GM10248 (cell line): ENCODE data around the gene ZNF516.

Source experiments
- CTCF ChIA-PET: fragments of 300-600 bp; sonication (Branson Sonifier 250); formaldehyde crosslinking; extraction: SDS; loops from one replicate; lab custom pipeline; 2021; ENCODE audit warnings: antibody characterized with exemption; lab: Yijun Ruan, JAX
- POLR2A ChIA-PET: fragments of 350-650 bp; sonication (Branson Sonifier 250); formaldehyde crosslinking; extraction: SDS; loops from one replicate; lab custom pipeline; 2020; ENCODE audit warnings: antibody characterized with exemption; lab: Yijun Ruan, JAX
- DNase-seq: peaks from one replicate; pipeline ENCODE4 v3.0.0; 2012; ENCODE audit errors: extremely low spot score
- TF ChIP-seq, protein P1 (sequence below): IDR thresholded peaks from 2 replicates; pipeline ENCODE4 v1.5.1; 2012; ENCODE audit warnings: mild to moderate bottlenecking, low read depth; ENCODE audit errors: extremely low read depth, missing control alignments, control extremely low read depth

Gene ZNF516

DNA sequence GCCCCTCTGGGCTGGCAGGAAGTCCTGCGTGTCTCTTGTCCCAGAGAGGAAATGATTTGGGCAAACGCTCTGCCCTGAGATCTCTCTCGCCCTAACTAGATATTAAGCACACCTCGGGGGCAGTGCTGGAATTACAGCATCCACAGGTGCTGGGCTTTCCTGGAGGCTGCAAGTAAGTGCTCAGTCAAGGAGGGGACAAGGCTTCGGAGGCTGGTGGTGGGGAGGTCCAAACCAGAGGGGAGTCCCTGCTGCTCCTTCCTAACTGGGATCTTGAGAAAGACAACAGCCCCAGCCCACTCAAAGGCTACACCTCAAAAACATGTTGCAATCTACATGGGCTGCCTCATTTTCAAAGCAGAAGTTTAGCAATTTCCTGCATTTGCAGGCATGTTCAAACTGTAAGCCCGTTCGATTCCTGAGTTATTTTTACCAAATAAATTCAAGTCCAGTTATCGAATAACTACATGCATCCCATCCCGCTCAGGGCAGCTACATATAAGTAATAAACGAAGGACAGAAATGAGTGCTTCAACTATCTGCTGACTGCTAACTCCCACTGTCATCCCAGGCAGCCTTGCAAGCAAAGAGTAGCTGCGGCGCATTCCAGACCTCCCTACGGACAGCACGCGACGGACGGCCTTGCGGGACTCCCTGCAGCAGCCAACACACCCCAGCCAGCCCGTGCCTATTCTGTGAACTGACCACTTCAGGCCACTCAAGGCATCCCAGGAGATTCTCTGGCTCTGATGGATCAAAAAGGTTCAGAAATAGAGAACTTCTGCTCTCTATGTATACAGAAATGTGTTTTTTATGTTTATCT is 27.5 kb downstream of the ZNF516 start:
- TF ChIP-seq, protein P1, sequence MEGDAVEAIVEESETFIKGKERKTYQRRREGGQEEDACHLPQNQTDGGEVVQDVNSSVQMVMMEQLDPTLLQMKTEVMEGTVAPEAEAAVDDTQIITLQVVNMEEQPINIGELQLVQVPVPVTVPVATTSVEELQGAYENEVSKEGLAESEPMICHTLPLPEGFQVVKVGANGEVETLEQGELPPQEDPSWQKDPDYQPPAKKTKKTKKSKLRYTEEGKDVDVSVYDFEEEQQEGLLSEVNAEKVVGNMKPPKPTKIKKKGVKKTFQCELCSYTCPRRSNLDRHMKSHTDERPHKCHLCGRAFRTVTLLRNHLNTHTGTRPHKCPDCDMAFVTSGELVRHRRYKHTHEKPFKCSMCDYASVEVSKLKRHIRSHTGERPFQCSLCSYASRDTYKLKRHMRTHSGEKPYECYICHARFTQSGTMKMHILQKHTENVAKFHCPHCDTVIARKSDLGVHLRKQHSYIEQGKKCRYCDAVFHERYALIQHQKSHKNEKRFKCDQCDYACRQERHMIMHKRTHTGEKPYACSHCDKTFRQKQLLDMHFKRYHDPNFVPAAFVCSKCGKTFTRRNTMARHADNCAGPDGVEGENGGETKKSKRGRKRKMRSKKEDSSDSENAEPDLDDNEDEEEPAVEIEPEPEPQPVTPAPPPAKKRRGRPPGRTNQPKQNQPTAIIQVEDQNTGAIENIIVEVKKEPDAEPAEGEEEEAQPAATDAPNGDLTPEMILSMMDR, result no peak
- ChIA-PET POLR2A (no interaction called here), CTCF (no interaction called here)
- DNase-seq, result no peak

- POLR2A ChIA-PET, result no interaction called here
- CTCF ChIA-PET, result no interaction called here
- no peak for DNase-seq
- TF ChIP-seq, protein P1, result no peak
Observed at GRCh38 chr18:76466410-76466991, 28.5 kb downstream of the ZNF516 start.

DNA sequence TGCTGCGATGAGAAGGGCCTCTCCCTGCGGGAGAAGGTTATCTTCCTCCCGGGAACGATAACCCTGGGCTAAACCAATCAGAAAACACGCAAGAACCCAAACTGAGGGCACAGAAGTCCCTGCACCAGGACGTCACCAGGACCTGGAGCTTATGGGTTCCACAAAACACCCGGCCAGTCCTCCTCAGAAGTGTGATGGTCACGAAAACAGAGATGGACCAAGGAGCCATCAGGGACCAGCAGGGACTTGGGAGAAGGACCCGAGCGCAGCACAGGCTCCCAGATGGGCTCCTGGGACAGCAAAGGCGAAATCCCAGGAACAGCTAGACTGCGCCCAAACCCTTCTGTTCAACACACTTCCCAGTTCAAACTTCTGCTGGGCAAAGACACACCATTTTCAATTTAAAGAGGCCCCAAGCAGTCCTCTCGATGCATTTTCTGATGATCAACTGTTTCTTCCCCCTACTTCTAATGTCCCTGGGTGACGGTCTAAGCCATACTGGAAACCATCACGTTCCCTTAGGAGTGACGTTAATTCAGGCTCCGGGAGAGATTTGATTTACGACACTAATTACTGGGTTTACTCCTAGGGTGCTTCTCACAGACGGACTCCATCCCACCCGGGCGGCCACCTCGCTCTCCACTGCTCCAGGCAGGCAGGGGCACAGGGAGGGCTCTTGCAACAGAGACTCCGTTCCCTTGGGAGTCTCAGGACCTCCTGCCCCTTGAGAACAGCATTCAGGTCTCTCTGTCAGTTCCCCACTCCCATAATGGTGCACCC is 29.2 kb downstream of the ZNF516 start:
- ChIA-PET POLR2A (no interaction called here), CTCF (no interaction called here)

DNA sequence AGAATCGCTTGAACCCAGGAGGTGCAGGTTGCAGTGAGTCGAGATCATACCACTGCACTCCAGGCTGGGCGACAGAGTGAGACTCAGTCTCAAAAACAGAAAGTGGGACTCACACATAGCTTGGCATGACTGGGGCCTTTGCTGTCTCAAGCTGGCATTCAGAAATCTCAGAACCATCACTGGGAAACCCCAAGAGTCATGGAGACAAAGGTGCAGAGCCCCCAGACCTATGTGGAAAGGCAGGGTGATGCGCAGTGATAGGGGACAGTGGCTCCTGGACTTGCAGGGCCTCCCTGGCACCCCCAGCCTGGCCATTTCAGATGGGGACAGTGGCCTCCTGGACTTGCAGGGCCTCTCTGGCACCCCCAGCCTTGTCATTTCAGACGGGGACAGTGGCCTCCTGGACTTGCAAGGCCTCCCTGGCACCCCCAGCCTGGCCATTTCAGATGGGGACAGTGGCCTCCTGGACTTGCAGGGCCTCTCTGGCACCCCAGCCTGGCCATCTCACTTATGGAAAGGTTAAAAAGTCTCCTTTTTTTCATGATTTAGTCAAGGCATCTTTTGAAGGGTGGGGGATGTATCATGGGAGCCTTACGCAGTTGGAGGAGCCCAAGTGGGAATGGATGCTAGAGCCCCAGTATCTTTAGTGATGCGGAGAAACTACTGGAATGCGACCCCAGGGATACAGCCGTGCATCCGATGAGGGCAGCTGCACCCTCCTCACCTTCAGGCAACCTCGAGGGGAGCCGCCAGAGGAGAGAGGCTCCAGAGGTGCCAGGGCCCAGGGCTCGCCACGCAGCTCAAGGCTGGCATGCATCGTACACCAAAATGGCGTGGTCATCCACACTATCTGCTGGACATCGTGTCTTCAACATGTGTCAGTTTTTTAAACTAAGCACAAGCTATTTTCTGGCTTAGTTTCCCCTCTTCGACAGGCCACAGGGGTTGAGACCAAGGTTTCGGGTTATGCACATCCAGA is 30.5 kb downstream of the ZNF516 start:
- DNase-seq, result no peak
- ChIA-PET POLR2A (no interaction called here), CTCF (interaction anchor here (1.2 kb wide), 1 partner anchor 9 kb away, joined by 3 read pairs; no protein-coding TSS in a partner anchor)
- TF ChIP-seq, protein P1, result no peak

More for the DNA sequence above, 29.2 kb downstream of the ZNF516 start:
- TF ChIP-seq, protein P1, result no peak
- DNase-seq, result no peak

DNA sequence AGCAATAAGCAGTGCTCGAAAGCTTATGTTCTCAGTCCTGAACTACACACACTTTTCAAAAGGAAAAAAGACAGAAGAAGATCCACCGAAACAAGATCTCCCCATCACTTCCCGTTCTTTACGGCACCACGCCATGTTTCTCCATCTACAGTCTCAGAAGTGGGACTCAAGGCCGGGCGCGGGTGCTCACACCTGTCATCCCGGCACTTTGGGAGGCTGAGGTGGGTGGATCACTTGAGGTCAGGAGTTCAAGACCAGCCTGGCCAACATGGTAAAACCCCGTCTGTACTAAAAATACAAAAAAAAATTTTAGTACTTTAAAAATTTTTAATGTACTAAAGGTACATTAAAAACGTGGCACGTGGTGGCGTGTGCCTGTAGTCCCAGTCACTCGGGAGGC is 31.2 kb downstream of the ZNF516 start:
- TF ChIP-seq, protein P1, result no peak
- ChIA-PET POLR2A (no interaction called here), CTCF (interaction anchor here (1.2 kb wide), 1 partner anchor 10 kb away, joined by 3 read pairs; no protein-coding TSS in a partner anchor)
- DNase-seq, result no peak
